ENCODE results near the gene CSTA.

CSTA gene

GRCh38 chr3:122324871-122325323 lies at the start of gene CSTA:
CSTA (plus strand) TSS chr3:122325248; CDS start chr3:122325293, 45 bp downstream.
- Histone ChIP-seq H3K27me3 (ENCODE audit: insufficient read depth, low read length) (no peaks in the 10 kb centered on the region), H3K4me1 (ENCODE audit: insufficient read depth, low read length) (no peaks in the 10 kb centered on the region), H3K9ac (ENCODE audit: low read depth, low read length) (no peak within 1 kb of the TSS), H3K27ac (ENCODE audit: low read length) (no peak within 1 kb of the TSS), H3K4me3 (ENCODE audit: low read length) (no peak within 1 kb of the TSS), H3K9me3 (ENCODE audit: insufficient read depth, low read depth, low read length) (no peaks in the 10 kb centered on the region), H3K36me3 (ENCODE audit: insufficient read depth, low read depth, low read length) (no peaks in the 10 kb centered on the region)

- Histone ChIP-seq H3K9ac (ENCODE audit: low read depth, low read length) (no peak overlapping the region), H3K36me3 (ENCODE audit: insufficient read depth, low read depth, low read length) (no peaks in the 10 kb centered on the region), H3K9me3 (ENCODE audit: insufficient read depth, low read depth, low read length) (no peaks in the 10 kb centered on the region; the same call in 1 of the 2 replicates), H3K27me3 (ENCODE audit: insufficient read depth, low read length) (no peaks in the 10 kb centered on the region; the same call in 1 of the 2 replicates), H3K4me1 (ENCODE audit: insufficient read depth, low read length) (no peaks in the 10 kb centered on the region), H3K27ac (ENCODE audit: low read length) (no peak overlapping the region), H3K4me3 (ENCODE audit: low read length) (no peak overlapping the region)
Measured at GRCh38 chr3:122281891-122282290, 43.2 kb upstream of the CSTA start.

- Histone ChIP-seq H3K27me3 (ENCODE audit: insufficient read depth, low read length) (no peaks in the 10 kb centered on the region; the same call in 1 of the 2 replicates), H3K4me1 (ENCODE audit: insufficient read depth, low read length) (no peaks in the 10 kb centered on the region), H3K4me3 (ENCODE audit: low read length) (no peak overlapping the region), H3K9ac (ENCODE audit: low read depth, low read length) (no peak overlapping the region), H3K9me3 (ENCODE audit: insufficient read depth, low read depth, low read length) (no peaks in the 10 kb centered on the region; the same call in 1 of the 2 replicates), H3K27ac (ENCODE audit: low read length) (no peak overlapping the region), H3K36me3 (ENCODE audit: insufficient read depth, low read depth, low read length) (no peaks in the 10 kb centered on the region)
Measured at GRCh38 chr3:122283796-122284445, 41.1 kb upstream of the CSTA start.

GRCh38 chr3:122284486-122284885 lies 40.6 kb upstream of the CSTA start:
- Histone ChIP-seq H3K9me3 (ENCODE audit: insufficient read depth, low read depth, low read length) (no peaks in the 10 kb centered on the region; the same call in 1 of the 2 replicates), H3K4me1 (ENCODE audit: insufficient read depth, low read length) (no peaks in the 10 kb centered on the region), H3K9ac (ENCODE audit: low read depth, low read length) (no peak overlapping the region), H3K27me3 (ENCODE audit: insufficient read depth, low read length) (no peaks in the 10 kb centered on the region; the same call in 1 of the 2 replicates), H3K36me3 (ENCODE audit: insufficient read depth, low read depth, low read length) (no peaks in the 10 kb centered on the region), H3K27ac (ENCODE audit: low read length) (no peak overlapping the region), H3K4me3 (ENCODE audit: low read length) (no peak overlapping the region)

GRCh38 chr3:122294359-122294758 lies 30.7 kb upstream of the CSTA start:
- no peak overlapping the region for H3K9ac ChIP-seq (ENCODE audit: low read depth, low read length)
- no peaks in the 10 kb centered on the region for H3K9me3 ChIP-seq (ENCODE audit: insufficient read depth, low read depth, low read length)
- H3K27me3 ChIP-seq (ENCODE audit: insufficient read depth, low read length): no peaks in the 10 kb centered on the region
- H3K36me3 ChIP-seq (ENCODE audit: insufficient read depth, low read depth, low read length): no peaks in the 10 kb centered on the region
- H3K4me3 ChIP-seq (ENCODE audit: low read length): no peak overlapping the region
- no peak overlapping the region for H3K27ac ChIP-seq (ENCODE audit: low read length)
- H3K4me1 ChIP-seq (ENCODE audit: insufficient read depth, low read length): no peaks in the 10 kb centered on the region

GRCh38 chr3:122295266-122296062 lies 29.6 kb upstream of the CSTA start:
- no peaks in the 10 kb centered on the region for H3K4me1 ChIP-seq (ENCODE audit: insufficient read depth, low read length)

GRCh38 chr3:122298239-122298638 lies 26.8 kb upstream of the CSTA start:
- H3K4me3 ChIP-seq (ENCODE audit: low read length): no peak overlapping the region
- no peaks in the 10 kb centered on the region for H3K9me3 ChIP-seq (ENCODE audit: insufficient read depth, low read depth, low read length)
- no peaks in the 10 kb centered on the region for H3K27me3 ChIP-seq (ENCODE audit: insufficient read depth, low read length)
- no peak overlapping the region for H3K9ac ChIP-seq (ENCODE audit: low read depth, low read length)
- H3K36me3 ChIP-seq (ENCODE audit: insufficient read depth, low read depth, low read length): no peaks in the 10 kb centered on the region
- no peak overlapping the region for H3K27ac ChIP-seq (ENCODE audit: low read length)
- H3K4me1 ChIP-seq (ENCODE audit: insufficient read depth, low read length): no peaks in the 10 kb centered on the region

More at GRCh38 chr3:122295266-122296062, 29.6 kb upstream of the CSTA start:
- Histone ChIP-seq H3K9ac (ENCODE audit: low read depth, low read length) (no peak overlapping the region), H3K9me3 (ENCODE audit: insufficient read depth, low read depth, low read length) (no peaks in the 10 kb centered on the region), H3K4me3 (ENCODE audit: low read length) (no peak overlapping the region), H3K27ac (ENCODE audit: low read length) (no peak overlapping the region), H3K36me3 (ENCODE audit: insufficient read depth, low read depth, low read length) (no peaks in the 10 kb centered on the region), H3K27me3 (ENCODE audit: insufficient read depth, low read length) (no peaks in the 10 kb centered on the region)

GRCh38 chr3:122299215-122299614 lies 25.8 kb upstream of the CSTA start:
- H3K4me1 ChIP-seq (ENCODE audit: insufficient read depth, low read length): no peaks in the 10 kb centered on the region
- no peak overlapping the region for H3K9ac ChIP-seq (ENCODE audit: low read depth, low read length)
- no peaks in the 10 kb centered on the region for H3K36me3 ChIP-seq (ENCODE audit: insufficient read depth, low read depth, low read length)
- H3K27ac ChIP-seq (ENCODE audit: low read length): no peak overlapping the region
- H3K9me3 ChIP-seq (ENCODE audit: insufficient read depth, low read depth, low read length): no peaks in the 10 kb centered on the region
- H3K4me3 ChIP-seq (ENCODE audit: low read length): no peak overlapping the region
- no peaks in the 10 kb centered on the region for H3K27me3 ChIP-seq (ENCODE audit: insufficient read depth, low read length)

GRCh38 chr3:122299872-122300460 lies 25.1 kb upstream of the CSTA start:
- H3K36me3 ChIP-seq (ENCODE audit: insufficient read depth, low read depth, low read length): no peaks in the 10 kb centered on the region
- H3K9ac ChIP-seq (ENCODE audit: low read depth, low read length): no peak overlapping the region
- no peak overlapping the region for H3K27ac ChIP-seq (ENCODE audit: low read length)
- no peak overlapping the region for H3K4me3 ChIP-seq (ENCODE audit: low read length)
- H3K27me3 ChIP-seq (ENCODE audit: insufficient read depth, low read length): no peaks in the 10 kb centered on the region
- no peaks in the 10 kb centered on the region for H3K4me1 ChIP-seq (ENCODE audit: insufficient read depth, low read length)
- H3K9me3 ChIP-seq (ENCODE audit: insufficient read depth, low read depth, low read length): no peaks in the 10 kb centered on the region

- H3K9me3 ChIP-seq (ENCODE audit: insufficient read depth, low read depth, low read length): no peaks in the 10 kb centered on the region
- H3K4me3 ChIP-seq (ENCODE audit: low read length): no peak overlapping the region
- no peak overlapping the region for H3K27ac ChIP-seq (ENCODE audit: low read length)
- H3K36me3 ChIP-seq (ENCODE audit: insufficient read depth, low read depth, low read length): no peaks in the 10 kb centered on the region
- no peak overlapping the region for H3K9ac ChIP-seq (ENCODE audit: low read depth, low read length)
- H3K27me3 ChIP-seq (ENCODE audit: insufficient read depth, low read length): no peaks in the 10 kb centered on the region
- H3K4me1 ChIP-seq (ENCODE audit: insufficient read depth, low read length): no peaks in the 10 kb centered on the region
Measured at GRCh38 chr3:122301063-122301462, 24.0 kb upstream of the CSTA start.

- Histone ChIP-seq H3K9ac (ENCODE audit: low read depth, low read length) (no peak overlapping the region), H3K27ac (ENCODE audit: low read length) (no peak overlapping the region), H3K27me3 (ENCODE audit: insufficient read depth, low read length) (no peaks in the 10 kb centered on the region), H3K4me3 (ENCODE audit: low read length) (no peak overlapping the region), H3K4me1 (ENCODE audit: insufficient read depth, low read length) (no peaks in the 10 kb centered on the region), H3K36me3 (ENCODE audit: insufficient read depth, low read depth, low read length) (no peaks in the 10 kb centered on the region), H3K9me3 (ENCODE audit: insufficient read depth, low read depth, low read length) (no peaks in the 10 kb centered on the region)
Measured at GRCh38 chr3:122305818-122306621, 19.0 kb upstream of the CSTA start.

All from iPS-20b (cell line).